Central memory CD4-positive, alpha-beta T cell (primary cell): ENCODE results near the gene STRBP.
"Not testable (repeated sequence)": the region's sequence is repeated elsewhere in the genome, so short reads cannot be mapped to it uniquely, and the experiment has no call there.

ENCODE experiments used
- DNase-seq: peaks from one replicate; pipeline ENCODE4 v3.0.0; 2022

STRBP gene

DNA sequence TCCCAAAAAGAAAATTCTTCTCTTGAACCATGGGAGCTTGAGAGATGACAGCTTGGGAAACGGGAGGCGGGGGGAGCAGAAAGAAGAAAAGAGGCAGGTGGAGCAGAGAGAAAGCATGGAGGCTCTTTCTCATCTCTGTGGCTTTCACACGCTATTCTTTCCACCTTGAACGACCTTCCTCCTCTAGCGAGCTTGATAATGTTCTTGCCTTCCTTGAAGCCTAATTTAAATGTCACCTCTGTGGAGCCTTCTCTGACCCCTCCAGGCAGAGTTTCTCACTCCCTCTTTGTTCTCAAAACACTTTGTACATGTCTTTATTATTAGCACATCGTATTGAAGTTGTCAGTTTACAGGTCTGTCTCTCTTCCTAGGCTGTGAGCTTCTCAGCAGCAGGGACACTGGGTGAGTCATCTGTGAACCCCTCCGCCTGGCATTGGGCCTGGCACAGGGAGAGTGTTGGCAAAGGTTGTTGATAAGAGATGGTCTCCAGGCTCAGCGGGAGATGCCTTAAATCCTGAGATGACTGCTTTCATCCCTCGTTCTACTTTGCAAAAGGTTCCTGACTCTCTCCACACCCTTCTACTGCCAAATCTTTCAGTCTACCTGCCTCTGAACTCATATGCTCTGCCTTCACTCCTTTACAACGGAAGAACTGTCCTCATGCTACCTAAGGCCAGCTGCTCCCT, 14.1 kb upstream of the STRBP start:
- no peak for DNase-seq

GRCh38 chr9:123281659-123282350, 13.4 kb upstream of the STRBP start:
- no peak for DNase-seq

GRCh38 chr9:123278879-123279493, 10.6 kb upstream of the STRBP start:
- not testable (repeated sequence) for DNase-seq

GRCh38 chr9:123278361-123278760, 10.0 kb upstream of the STRBP start:
- DNase-seq, result no peak

- DNase-seq, result no peak
Observed at GRCh38 chr9:123276551-123276950, 8.2 kb upstream of the STRBP start.

DNA sequence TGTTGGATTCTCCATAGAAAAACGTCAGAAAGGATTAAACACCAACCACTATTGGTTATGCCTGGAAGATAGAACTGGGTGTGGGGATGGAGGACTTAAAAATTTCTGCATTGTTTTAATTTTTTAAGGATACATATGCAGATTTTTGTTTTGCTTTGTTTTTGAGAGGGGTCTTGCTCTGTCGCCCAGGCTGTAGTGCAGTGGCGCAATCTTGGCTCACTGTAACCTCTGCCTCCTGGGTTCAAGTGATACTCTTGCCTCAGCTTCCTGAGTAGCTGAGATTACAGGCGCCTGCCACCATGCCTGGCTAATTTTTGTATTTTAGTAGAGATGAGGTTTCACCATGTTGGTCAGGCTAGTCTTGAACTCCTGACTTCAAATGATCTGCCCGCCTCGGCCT, 2.7 kb upstream of the STRBP start:
- DNase-seq, result not testable (repeated sequence)

DNA sequence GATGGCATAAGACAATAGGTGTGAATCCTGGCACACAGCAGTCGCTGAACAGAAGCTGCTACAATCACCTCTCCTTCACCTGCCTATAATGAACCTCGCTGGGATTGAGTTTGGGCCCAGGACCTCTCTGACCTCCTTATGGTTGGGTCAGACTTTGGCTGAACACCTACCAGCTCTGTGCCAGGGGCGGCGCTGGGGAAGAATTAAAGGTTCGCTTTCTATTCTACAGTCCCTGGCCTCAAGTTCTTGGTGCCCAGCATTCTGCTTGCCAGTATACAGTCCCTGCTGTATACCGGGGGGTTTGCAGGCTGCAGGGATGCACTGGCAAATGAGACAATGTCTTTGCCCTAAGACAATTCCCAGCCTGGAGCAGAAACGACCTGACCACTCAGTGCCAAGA, 895 bp upstream of the STRBP start:
- no peak for DNase-seq

DNA sequence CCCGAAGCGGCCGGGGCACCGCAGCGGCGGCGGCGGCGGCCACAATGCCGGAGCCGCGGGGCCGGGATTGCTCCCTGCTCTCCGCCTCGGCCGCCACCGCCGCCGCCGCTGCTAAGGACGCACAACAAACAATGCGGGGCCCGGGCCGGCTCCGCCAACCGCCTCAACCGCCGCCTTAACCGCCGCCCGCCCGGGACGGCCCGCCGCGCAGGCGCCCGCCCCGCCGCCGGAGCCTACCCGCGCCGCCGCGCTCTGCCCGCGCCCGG, 254 bp downstream of the STRBP start:
- DNase-seq, result no peak

GRCh38 chr9:123267481-123268198, 746 bp downstream of the STRBP start:
- DNase-seq, result no peak

GRCh38 chr9:123266655-123267399, 1.6 kb downstream of the STRBP start:
- no peak for DNase-seq

DNA sequence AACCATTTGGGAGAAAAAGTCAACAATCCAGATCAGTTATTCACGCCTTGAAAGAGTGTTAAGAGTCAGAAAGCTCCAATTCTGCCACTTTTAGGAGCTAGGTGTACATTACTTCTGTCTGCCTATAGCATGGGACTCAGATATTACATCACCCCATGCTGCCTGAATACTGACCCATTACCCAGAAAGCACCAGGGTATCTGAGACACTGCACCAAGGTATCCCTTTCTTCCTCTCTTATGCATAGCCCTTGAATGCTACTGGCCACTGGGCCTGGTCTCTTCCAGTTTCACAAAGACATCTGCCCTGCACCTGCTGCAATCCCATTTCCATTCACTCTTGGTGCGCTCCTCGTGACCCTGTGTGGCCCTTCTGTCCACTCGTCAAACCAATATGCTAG, 2.6 kb downstream of the STRBP start:
- DNase-seq, result no peak

DNA sequence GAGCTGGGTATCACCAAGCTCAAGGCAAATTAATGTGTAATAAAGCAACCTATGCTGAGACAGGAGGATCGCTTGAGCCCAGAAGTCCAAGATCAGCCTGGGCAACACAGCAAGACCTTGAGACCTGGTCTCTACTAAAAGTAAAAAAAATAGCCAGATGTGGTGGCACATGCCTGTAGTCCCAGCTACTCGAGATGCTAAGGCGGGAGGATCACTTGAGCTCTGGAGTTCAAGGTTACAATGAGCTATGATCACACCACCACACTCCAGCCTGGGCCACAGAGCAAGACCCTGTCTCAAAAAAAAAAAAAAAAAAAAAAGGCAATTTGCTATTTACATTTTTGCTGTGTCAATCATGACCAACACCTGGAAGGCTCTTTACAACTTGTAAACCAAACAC, 5.2 kb downstream of the STRBP start:
- no peak for DNase-seq

GRCh38 chr9:123262338-123262737, 6.0 kb downstream of the STRBP start:
- no peak for DNase-seq

GRCh38 chr9:123261006-123261677, 7.2 kb downstream of the STRBP start:
- DNase-seq, result no peak

DNA sequence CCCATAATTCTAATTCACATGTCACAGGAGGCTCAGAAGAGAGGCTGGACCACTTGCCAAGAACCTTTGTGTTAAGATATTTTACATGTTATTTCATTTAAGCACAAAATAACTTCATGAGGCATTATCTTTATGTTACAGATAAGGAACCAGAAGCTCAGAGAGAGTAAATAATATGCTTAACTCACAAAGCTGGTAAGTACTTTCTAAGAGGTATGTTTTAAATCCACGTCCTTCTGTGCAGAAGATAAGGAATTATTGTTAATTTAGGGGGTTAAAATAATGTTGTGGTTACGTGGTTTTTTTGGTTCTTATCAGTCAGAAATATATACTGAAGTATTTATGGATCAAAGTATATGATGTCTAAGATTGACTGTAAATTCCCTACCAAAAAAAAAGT, 8.0 kb downstream of the STRBP start:
- no peak for DNase-seq

DNA sequence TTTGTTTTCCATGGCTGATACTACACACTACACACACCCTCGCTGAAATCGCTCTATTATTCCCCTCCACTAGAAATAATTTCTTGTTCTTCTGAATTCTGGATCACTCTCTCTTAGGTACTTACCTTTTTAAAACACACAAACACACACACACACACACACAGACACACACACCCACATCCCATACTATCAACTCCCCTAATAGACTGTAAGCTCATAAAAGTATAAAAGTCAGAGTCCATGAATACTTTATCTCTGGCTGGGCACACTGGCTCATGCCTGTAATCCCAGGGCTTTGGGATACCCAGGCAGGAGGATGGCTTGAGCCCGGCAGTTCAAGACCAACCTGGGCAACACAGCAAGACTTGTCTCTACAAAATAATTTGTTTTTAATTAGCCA, 11.1 kb downstream of the STRBP start:
- no peak for DNase-seq

GRCh38 chr9:123255718-123256117, 12.7 kb downstream of the STRBP start:
- DNase-seq, result no peak

GRCh38 chr9:123253204-123253603, 15.2 kb downstream of the STRBP start:
- no peak for DNase-seq

GRCh38 chr9:123251741-123252140, 16.6 kb downstream of the STRBP start:
- no peak for DNase-seq

DNA sequence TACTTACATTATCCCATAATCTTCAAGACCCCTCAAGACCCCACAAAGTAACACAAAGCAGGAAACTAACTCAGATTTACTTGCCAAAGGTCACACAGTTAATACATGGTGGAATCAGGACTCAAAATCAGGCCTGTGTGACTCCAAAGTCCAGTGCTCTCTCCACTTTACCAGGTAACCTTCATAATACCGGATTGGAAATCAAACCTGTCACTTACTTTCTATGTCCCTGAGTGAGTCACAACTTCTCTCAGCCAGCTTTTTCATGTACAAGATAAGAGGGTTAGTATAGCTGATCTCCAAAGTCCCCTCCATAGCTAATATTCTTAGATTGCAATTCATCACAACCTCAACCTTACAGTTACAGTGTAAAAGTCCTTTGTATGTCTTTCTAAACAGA, 17.1 kb downstream of the STRBP start:
- DNase-seq, result no peak

DNA sequence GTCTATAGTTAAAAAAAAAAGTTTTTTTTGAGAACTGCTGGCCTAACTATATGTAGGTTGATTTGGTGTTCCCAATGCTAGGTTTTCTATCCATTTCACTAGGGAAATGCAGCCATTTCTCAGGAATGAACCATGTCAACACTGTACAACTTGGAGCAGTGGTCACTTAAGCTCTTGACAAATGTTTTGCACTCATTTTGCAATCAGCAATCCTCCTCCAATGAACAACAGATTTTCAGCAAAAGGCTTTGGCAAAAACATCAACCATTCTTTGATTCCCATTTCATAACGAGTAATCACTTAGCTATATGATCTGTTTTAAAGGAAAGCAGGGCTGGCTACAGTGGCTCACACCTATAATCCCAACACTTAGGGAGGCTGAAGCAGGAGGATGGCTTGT, 17.9 kb downstream of the STRBP start:
- DNase-seq, result no peak

DNA sequence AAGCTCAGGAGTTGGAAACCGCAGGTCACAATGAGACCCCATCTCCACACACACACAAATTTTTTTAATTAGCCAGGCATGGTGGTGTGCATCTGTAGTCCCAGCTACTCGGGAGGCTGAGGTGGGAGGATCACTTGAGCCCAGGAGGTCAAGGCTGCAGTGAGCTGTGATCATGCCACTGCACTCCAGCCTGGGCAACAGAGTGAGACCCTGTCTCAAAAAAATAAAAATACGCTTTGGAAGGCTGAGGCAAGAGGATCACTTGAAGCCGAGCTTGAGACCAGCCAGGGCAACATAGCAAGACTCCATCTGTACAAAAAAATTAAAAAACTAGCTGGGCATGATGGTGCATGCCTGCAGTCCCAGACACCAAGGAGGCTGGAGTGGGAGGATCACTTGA, 19.2 kb downstream of the STRBP start:
- DNase-seq, result not testable (repeated sequence)

- DNase-seq, result no peak
Observed at GRCh38 chr9:123248630-123249029, 19.8 kb downstream of the STRBP start.
